HG02973 (cell line): ENCODE data around the gene ZFP1.

ENCODE experiments used
- ATAC-seq: cut with Tn5 transposase; IDR thresholded peaks from one replicate; pipeline ENCODE4 v1.9.1; 2021; ENCODE audit warnings: moderate library complexity; ENCODE audit not compliant: unreplicated experiment

The ZFP1 gene

DNA sequence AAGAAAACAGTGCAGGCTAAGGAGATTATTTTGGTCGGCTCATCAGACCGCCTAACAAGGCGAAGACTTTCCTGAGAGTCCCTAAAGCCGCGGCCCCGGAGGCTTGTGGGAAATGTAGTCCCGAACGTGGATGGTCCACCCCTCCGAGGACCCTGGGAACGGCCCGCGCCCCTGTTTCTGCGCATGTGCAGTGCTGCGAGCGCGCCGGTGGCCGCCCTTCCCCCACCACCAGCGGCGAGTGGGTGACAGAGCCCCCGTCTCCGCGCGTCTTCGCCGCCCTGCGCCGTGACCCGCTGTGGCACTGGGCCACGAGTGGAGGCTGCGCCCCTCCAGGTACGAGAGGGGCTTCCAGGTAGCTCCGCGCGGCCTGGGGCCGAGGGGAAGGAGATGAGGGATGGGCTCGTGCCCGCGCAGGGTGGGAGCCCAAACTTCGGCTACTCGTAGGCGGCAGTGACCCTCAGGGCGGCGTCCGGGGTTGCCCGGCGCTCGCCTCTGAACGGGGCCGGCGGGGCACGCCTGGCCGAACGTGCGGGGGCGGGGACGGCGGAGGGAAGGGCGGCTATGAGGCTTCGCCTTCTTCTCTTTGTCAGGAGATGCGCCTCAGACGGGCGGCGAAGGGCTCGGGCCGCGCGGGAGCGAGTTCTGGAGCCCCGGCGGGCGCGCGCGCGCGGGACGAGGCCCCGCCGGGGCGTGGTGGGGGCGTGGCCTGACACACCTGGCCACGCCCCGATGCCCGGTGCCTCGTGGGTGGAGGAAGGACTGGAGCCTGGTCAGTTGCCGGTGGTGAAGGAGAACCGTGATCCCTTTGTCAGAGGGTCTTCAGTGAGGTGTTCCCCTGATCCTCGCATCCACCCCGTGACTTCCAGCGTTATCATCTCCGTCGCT is at the start of gene ZFP1:
TSS of gene ZFP1 (plus strand) at position 214 of the 885 bp plus-strand sequence. CDS start 4,428 bp downstream, outside the sequence.
- ATAC-seq: peak; percentile 79

DNA sequence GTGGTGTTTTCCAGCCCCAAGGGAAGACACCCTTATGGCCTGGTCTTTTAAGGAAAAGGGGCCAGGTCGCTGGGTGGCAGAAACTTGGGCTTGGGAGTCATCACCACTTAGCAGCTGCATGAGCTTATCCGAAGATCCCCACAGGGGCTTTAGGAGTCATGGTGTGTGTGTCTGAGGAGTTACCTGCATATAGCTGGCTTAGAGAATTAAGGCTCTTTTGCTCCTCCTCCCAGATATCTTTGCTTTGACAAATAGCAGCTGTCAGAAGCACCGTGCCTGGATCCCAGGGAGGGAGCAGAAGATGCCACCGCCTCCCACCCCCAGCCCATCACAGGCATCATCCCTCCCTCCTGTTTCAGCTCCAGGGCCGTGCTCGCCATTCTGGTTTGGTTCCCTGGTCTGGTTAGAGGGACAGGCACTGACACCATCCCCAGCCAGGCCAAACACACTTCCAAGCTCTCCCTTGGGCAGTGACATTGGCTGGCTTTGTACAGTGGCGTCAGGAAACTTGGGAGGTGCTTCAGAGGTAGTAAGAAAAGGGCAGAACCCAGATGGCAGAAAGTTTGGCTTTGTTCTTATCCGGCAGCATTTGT is 49.2 kb upstream of the ZFP1 start:
- ATAC-seq: no peak

DNA sequence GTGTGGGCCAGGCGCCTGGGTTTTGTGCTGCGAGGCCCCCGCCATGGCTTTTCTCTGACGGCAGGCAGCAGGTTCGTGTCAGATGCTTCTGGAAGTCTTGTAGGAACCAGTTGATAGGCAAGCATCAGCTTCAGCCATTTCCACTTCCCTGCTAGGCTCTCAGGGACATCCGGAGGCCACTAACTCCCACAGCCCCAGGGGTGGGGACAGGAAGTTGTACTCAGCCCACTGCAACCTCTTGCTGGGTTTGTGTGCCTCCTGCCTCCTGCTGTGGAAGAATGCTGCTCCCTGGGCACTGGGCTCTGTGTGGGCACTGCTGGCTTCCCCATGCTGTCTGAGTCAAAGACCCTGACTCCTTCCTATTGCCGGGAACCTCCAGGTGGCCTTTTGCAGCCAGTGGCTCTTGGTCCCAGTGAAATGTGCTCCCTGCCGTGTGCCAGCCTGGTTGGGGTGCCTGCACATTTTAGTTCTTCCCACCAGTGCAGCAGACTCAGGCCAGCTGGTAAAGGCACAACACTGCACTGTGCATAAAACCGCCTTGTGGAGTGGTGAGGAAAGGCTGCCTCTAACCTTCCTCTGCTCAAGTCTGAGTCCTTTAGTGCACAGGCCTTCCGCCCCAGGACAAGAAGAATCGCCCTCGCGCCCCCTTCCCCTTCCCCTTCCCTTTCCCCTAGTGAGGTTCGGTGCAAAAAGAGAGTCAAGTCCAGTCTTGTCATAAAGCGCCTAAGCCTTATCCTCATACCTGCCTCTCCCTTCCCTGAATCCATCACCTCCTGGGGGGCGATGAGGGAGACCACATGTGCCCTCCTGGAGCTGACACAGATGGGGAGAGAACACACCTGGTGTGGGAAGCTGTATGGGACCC is 48.4 kb upstream of the ZFP1 start:
- no peak for ATAC-seq

DNA sequence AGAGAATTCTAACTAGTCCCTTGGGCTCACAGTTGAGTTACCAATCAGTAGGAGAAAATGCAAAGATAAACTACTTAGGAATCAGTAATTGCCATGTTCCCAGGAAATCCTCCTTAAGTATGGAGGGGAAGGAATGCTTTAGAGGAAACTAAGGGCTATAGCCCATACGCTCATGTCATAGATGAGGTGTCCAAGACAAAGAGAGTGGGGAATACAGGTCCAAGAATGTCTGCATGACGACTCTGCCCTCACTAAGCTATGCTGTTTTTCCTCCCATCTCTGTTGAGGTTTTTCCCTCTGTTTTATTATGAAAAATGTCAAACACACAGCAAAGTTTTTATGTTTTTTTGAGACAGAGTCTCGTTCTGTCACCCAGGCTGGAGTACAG is 47.7 kb upstream of the ZFP1 start:
- ATAC-seq: no peak

DNA sequence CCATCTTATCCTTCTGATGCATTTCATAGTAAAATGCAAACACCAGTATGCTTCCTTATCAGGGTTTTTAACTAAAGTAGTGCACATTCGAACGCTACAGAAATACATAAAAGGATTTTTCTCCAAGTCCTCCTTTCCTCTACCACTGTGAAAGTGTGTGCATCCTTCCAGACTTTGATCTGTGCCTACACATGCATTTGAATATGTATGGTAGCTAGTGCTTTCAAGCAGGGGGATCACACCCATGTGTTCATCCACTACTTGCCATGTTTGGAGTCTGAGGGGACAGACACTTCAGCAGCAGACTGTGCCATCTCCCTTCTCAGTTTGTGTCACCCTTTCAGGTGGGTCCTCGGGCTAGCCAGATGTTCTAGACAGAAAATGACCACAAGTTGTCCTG is 46.7 kb upstream of the ZFP1 start:
- no peak for ATAC-seq

DNA sequence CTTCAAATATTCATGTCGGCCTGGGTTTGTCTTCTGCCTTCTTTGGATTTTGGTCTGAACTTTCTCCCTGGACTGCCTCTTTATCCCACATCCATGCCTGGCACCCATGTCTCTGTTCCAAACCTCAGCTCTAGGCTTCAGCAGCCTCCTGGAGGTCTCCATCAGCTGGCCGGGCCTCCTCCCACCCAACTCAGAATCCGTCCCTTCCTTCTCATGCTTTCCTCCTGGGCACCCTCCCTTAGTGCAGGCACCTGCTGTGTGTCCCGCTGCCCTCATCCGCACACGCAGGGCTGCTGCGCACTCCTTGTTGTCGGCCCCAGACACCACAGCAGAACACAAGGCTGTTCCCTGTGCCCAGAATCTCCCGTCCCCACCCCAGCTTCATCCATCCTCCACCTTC is 45.7 kb upstream of the ZFP1 start:
- no peak for ATAC-seq

DNA sequence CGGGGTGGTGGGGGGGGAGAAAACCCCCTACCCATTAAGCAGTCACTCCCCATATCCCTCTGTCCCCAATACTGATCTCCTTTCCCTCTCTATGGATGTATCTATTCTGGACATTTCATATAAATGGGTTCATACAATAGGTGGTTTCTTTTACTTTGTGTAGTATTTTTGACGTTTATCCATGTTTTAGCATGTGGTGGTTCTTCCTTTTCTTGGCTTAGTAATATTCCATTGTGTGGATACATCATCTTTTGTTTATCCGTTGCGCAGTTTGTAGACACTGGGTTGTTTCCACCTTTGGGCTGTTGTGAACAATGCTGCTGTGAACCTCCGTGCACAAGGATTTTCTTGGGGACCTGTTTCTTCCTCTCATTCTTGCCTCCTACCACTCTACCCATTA is 44.3 kb upstream of the ZFP1 start:
- no peak for ATAC-seq

DNA sequence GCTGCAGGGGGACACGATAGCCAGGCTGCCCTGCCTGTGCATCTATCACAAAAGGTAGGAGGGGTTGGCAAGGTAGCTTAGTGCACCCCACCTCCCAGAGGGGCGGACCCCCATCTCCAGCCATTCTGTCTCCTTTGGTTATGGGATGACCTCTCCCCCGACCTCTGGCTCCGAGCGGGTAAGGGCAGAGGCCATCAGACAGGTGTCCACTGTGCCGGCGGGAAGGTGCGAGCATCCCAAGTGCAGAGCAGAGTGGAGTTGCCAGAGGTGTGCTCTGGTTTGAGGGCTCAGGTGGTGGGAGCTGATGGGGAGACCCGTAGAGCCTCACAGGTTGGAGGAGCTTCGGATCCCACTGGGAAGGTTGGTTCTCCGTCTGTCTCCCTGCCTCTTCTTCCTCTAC is 43.5 kb upstream of the ZFP1 start:
- ATAC-seq: no peak

DNA sequence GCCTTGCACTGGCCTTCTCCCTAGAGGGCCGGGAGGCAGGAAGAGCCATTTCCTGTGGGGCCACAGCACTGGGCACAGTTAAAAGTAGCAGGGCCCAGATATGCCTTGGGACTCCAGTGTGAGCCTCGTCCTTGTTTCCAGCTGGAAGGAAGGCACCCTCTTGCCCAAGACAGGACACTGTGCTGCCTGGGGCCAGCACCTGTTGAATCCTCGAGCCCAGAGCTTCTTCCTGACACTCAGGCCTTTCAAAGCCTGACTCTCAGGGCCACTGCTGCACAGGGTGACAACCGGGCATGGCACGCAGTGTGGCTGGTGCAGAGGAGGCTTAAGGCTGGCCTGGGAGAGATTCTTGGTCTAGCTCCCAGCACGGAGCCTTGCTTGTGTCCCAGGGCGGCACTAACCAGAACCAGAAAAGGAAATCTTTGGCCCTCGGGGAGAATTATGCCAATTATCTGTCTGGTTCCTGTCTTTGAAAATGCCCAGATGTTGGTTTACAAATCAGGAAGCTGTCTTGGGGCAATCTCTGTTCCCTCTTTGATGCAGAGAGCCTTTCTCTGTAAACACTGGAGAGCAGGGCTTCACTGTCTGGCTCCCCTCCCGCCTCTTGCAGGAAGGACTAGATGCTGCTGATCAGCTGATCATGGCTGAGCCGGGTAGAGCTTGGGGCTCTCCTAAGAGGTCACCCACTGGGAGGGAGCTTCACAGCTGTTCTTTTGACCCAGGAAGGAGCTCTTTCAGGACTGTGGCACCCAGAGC is 42.8 kb upstream of the ZFP1 start:
- ATAC-seq: no peak

DNA sequence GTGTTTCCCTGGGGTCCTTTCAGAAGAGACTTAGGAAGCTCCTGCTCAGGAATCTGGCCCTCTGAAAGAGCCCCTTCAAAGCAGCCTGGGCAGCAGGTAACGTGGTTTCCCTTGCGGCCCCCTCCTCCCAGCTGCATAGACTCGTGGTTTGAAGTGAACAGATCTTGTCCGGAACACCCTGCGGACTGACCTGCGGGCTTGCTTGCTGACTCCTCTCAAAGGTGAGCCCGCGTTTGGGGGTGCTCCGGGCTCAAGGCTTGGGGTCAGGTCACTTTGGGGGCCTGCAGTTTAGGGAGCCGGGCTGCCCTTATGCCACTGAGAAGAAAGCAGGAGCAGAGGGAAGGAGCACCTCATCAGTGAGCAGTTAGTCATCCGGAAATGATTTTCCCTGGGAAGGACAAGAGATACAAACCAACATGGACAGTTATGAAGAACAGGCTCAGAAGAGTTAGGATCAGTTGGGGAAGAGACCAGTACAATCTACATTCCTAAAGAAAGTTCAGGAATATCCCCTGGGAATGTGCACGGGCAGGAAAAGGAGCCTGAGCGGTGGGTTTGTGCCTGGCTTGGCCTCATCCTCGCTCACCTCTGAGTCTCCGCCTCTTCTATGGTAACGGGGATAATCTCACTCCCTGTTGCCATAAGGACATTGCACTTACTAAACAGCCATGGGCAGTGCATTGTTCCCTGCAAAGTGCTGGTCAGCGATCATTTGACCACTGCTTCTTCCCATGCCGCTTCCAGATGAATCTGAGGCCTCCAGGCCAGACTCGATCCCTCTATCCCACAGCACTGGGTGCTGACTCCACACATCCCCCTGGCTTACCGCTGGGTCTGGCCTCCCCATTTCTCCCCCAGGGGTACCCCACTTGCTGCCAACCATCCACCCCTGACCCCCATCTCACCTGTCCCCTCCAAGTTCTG is 41.7 kb upstream of the ZFP1 start:
- no peak for ATAC-seq

DNA sequence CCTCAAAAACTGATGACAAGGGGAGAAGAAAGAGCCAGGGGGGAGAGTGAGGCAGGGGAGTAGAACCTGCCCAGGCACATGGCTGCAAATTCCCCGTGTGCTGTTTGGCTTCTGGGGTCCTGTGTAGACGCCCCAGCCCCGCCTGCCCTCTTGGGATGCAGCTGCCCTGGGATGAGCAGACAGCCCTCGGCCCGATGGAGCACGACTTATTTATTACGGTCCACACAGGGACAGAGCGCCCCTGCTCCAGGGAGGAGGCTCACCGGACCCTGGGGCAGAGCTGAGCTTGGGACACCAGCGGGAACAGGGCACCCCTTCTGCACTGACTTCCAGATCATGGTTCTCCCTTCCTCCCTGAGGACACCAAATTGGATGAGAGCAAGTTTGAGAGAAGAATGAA is 40.8 kb upstream of the ZFP1 start:
- no peak for ATAC-seq

DNA sequence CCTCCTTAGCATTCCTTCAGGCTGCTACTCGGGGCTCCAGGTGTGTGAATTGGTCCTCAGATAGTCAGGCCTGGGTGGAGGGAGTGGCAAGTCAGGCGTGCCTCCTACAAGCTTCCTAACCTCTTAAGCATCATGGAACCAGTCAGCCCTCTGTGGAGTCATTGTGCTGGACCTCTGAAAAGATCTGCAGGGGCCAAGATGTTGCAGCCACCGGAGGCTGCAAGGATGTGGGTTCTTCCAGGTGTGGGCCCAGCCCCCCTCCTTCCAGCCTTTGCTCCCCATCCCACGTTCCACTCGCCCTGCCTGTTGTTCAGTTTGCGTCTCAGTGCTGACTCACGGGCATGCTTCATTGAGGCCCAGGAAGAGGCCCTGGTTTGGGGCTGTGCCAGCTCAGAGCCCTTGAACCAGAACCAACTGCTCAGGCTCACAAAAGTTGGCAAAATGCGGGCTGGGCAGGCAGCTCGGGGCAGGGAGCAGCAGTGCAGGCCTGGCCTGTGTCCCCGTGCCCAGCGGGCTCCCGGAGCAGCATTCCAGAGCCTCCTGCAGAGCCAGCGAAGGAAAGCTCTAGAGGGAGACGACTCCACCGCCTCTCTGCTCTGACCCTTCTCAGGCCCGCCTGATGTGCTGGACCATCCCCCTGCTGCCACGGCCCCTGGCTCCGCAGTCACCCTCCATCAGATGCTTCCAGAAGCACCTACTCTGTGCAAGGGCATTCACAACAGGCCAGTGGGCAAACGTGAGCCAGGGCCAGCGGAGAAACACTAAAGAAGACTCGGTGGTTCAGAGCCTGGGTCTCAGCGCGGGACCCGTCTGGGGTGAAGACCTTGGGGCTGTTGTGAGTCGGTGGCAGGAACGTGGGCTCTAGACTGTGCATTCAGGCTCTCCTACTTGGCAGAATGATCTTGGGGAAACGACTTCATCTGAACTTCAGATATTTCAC is 39.3 kb upstream of the ZFP1 start:
- no peak for ATAC-seq

DNA sequence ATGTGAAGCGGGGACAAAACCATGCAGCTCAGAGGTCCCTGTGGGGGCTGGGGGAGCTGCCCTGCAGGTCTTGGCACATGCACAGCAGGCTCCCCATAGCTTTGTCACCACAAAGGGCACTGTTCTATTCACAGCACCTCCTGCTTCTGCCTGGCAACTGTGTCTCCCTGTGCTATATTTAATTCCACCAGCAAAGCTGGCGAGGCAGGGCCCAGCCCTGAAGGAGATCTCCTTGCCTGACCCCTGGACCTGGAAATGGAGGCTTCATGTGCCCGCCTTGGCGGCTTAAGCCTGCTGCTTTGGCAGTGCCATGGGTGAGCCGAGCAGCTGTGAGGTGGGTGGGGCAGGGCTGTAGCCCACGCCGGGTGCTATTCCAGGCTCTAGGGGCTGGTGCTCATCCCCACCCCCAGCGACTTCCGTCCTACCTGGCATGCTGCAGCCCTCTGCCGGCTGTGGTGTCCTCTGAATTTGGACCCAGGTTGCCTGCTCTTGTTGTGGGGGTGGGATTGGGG is 38.5 kb upstream of the ZFP1 start:
- no peak for ATAC-seq

DNA sequence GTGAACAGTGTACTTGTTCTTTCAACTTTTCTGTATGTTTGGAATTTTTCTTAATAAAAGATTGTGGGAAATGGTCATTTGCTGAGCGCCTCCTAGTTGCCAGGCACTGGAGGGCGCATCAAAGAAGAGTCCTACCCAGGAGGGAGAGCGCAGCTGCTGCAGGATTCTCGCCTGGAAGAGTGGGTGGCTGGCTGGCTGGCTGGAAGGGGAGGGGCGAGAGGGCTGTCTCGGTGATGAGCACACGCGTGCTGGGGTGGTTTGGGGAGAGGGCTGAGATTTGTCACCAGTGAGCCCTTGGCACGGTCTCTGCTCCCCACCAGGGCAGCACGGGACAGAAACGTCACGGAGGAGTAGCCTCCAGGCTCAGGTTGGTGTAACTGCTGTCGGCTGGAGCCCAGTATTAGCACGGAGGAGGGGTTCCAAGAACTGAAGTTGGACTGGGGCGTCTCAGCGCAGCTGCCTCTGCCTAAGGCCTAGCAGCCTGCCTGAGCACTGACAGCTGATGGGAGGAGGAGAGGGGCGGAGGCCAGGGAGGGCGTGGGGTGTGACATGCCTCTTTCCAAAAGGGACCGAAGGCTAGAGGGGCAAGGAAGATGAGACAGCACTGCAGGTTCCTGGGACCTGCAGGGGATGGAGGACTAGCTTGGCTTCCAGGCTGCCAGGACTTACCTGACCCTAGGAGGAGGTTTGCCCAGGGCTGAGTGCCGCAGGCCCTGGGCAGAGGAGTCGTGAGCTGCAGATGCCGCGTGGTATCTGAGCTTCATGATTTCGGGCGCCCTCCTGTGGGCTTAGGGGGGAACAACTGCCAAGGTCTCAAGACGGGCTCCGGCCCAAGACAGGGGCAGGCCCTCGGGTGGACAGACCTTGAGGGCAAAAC is 37.4 kb upstream of the ZFP1 start:
- peak; percentile 65 for ATAC-seq

DNA sequence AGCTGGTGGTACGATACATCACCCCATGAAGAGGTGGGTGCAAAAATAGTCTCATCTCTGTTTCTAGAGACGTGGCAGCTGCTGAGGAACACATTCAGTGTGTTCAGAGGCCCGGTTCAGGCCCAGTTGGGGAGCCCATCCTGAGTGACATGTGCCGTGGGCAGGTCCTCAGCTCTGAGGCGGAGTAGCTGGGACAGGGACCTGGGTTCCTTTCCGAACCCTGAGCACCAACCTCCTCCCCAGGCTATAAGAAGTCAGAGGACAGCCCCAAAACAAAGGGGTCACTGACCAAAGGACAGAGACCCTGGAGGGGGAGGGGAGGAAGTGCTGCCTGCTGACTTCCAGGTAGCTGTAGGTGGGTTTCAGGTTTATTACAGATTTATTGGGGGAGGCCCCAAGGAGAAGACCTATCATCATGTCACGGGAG is 36.8 kb upstream of the ZFP1 start:
- peak; percentile 6 for ATAC-seq

DNA sequence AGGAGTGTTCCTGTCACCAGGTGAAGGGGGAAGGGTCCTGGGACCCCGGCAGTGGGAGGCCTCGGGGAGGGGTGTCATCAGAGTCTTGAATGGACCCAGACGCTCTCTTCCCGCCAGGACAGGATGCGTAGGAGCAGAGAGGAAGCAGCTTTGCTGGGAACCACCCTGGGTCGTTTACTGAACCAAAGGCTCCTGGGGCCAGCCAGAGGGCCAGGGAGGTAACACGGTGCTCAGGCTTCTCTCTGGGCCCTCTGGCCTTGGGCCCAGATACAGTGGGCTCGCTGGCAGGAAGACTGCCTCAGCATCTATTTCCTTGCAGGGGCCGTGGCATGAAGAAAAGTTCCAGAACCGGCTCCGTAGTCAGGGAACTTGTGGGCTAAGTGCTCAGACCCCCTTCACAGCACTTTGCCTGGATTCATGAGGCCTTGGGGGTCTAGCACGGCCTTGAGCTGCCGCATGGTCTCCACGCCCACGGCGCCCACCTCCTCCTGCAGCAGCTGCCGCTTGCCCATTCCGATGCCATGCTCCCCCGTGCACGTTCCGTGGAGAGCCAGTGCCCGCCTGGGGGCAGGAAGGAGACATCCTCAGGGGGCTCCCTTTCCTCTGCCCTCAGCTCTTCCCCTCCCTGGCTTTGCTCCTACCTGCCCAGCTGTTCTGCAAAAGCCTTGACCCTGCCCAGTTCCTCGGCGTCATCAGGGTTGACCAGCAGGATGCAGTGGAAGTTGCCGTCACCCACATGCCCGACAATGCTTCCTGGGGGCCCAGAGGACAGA is 36.2 kb upstream of the ZFP1 start:
- ATAC-seq: no peak
